ELR (cell line): ENCODE data around the gene RFNG.
A peak's percentile ranks its signal among the peaks of the same experiment; 100 is the strongest.

Experiments used
- DNase-seq: peaks from one replicate; pipeline ENCODE4 v3.0.0-alpha.2; 2015; ENCODE audit warnings: low read depth

RFNG gene

DNA sequence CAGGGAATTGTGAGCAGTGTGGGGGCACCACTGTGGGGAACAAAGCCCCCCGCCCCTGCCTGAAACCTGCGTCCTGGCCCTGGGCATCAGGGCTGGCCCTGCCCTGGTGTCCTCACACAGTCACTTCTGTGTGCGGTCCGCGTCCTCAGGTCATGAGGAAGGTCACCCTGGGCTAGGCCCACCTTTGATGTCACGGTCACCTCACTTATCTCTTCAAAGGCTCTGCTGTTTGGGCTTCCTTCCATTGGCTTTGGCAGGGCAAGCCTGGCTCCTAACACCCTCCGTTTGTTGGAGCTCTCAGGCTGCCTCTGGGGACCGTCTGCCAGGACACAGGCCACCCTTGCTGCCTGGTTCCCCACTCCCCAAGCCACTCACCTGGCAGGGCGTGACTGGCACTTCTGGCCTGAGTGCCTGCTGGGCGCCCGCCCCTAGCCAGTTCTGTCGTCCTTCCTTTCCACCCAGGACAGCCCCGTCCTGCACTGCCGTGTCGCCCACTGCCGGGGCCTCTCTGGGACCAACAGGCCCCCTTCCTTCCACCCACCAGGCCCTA lies 37.8 kb downstream of the RFNG start:
- DNase-seq: no peak

DNA sequence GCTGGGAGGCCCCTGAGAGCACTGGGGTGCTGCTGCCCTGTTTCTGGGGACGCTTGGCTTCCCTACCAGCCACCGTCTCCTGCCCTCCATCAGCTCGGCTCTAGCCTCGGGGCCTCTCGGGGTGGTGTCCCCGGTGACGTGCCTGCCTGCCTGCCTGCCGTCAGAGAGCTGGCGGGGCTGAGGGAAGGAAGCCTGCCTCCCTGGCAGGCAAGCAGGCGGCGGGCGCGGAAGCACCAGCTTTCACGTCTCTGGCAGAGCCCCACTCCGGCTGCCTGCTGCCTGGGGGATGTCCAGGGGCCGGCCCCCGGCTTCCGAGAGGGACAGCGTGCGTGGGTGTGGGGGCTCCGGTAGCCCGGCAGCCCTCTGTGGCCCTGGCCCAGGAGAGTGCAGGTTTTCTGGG lies 38.3 kb downstream of the RFNG start:
- DNase-seq: no peak

DNA sequence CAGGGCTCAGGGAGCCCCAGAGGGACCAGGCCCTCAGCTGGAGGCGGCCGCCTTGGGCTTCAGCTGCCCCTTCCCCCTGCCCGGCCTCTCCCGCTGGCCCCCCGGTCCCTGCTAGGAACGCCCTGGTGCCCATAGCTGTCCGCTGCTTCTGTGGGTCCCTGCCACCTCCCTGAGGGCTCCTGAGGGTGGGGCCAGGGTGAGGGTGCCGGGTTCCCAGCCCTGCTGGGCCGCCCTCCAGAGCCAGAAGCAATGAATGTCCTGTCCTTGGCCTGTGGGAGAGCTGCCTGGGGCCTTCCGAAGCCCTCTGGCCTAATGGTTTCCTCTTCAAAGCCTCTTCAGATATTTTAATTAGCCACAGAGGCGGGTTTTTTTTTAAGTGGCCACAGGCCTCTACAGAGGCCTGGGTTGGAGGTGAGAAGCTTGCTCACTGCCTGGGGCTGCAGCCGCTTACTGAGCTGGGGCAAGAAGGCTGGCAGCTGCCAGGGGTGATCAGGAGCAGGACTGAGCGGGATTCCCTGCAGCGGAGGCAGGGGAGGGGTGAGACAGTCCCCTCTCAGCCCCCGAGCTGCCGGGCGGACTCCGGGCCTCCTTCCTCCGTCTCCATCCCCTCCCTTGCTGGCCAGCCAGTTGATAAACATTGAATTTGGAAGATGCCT lies 38.8 kb downstream of the RFNG start:
- no peak for DNase-seq

DNA sequence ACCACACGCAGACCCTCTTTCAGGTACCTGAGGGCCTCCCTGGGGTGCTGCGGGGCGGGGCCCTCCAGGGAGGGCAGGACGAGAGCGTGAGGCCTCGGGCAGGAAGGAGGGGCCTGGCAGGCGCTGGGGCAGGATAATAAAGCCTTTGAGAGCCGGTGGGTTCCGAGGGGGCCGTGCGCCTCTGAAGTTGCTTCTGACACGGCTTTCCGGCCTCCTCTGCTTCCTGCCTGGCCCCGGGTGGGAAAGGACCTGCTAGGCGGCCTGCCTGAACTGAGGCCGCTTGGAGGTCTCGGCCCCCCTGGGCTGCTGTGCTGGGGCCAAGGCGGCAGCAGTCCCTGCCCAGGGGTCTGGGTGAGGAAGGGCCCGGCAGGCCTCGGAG lies 39.4 kb downstream of the RFNG start:
- DNase-seq: no peak

DNA sequence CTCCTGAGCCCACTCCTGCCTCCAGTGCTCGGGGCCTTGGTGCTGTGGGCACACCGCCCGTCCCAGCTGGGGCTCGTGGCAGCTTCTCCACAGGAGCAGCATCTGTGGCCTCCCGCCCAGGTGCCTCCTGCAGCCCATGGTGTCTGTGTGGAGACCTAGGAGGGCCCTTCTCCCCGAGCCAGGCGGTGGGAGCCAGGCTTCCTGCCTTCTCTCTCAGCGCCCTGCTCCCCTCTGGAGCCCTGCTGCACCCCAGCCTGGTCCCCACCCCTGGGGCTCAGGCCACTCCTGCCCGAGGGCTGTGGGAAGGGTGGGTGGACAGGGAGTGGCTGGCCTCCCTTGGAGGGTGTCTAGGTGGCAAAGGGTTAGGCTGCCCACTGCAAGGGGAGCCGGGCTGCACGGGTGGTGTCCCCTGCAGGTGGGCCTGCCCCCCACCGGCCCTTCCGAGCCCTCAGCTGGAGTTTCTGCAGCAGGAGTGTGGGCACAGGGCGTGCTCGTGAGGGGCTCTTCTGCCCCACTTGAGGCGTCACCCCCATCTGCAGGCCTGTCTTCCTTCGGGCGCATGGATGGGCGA lies 39.9 kb downstream of the RFNG start:
- DNase-seq: no peak

DNA sequence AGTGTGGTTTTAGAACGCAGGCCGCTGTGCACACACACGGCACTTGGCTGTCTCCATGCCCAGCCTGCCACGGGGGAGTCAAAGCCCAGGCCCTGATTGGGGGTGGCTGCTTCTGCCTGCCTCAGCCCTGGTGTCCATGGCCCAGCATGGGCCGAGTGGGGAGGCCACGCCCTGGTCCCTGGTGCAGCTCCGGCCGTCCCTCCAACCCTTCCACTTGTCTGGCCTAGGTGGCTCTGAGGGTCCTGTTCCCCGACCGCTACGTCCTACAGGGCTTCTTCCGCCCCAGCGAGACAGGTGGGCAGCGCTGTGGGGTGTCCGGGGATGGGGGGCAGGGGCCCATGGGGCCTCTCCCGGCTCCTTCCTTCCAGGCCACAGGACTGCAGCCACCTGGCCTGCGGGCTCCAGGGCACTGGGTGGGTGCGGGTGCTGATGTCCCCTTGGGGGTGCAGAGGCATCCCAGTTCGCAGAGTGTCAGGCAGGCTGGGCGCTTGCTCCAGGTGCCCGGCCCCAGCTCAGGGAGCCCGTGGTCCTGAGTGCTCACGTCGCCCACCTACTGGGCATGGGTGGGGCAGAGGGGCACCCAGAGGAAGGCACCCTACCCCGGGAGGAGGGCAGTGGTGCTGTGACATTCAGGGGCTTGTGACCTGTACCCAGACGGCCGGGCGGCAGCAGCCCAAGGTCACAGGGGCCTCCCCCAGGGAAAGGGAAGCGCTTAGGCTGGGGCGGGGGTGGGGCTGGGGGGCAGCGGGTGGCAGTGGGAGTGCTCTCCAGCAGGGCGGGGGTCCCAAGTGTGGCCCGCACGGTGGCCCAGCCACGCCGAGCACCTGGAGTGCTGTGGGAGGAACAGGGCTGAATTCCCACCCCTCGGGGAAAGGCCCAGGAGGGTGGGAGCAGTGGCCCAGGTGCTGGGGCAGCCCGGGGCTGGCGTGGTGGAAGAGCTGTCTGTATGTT lies 40.8 kb downstream of the RFNG start:
- no peak for DNase-seq

DNA sequence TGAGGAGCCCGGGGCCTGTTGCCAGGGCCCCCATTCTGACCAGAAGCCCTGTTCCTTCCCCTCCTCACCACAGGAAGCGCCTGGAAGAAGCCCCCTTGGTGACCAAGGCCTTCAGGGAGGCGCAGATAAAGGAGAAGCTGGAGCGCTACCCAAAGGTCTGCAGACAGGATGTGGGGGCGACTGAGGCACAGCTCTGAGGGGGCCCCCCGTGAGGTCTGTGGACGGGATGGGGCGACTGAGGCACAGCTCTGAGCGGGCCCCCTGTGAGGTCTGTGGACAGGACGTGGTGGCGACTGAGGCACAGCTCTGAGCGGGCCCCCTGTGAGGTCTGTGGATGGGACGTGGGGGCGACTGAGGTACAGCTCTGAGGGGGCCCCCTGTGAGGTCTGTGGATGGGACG lies 42.2 kb downstream of the RFNG start:
- DNase-seq: no peak

DNA sequence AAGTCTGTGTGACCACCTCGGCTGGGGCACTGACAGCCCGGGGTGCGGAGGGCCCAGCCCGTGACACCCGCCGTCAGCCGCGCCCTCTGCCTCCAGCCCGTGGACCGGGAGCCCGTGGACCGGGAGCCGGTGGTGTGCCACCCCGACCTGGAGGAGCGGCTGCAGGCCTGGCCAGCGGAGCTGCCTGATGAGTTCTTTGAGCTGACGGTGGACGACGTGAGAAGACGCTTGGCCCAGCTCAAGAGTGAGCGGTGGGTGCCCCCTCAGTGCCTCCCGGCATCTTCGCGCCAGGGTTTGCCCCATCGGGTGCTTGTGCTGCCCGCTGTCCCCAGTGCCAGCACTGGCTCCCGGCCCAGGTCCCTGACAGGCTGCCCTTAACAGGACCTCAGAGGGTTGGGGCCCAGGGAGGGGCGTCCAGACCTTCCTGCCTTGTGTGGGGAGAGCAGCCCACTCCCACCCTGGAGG lies 42.6 kb downstream of the RFNG start:
- no peak for DNase-seq

DNA sequence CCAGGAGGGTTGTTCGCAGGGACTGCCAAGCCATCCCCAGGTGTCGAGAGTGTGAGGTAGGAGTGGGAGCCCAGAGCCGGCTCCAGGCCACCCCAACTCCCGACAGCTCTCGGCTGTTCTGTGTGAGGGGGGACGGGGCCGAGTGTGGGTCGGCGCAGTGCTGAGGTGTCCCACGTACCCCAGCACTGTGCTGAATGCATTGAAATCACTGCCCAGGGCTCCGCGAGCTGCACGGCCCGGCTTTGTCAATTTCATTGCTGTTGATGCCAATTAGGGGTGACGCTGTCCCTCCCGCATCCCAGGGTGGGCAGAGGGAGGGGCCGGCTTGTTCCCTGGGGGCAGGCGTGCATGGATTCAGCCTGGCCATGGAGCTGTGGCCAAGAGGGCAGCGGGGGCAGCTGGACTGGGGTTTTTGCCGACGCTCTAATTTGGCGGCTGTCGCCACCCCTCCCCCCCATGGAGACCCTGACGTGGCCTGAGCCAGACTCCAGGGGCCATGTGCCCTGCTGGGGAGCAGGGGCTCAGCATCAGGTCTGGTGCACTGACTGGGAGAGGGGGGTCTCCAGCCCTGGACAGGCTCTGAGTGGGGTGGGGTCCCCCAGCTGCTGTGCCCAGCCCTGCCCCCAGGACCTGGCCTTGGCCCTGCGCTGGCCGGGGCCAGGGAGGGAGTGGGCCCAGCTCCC lies 43.2 kb downstream of the RFNG start:
- DNase-seq: no peak

DNA sequence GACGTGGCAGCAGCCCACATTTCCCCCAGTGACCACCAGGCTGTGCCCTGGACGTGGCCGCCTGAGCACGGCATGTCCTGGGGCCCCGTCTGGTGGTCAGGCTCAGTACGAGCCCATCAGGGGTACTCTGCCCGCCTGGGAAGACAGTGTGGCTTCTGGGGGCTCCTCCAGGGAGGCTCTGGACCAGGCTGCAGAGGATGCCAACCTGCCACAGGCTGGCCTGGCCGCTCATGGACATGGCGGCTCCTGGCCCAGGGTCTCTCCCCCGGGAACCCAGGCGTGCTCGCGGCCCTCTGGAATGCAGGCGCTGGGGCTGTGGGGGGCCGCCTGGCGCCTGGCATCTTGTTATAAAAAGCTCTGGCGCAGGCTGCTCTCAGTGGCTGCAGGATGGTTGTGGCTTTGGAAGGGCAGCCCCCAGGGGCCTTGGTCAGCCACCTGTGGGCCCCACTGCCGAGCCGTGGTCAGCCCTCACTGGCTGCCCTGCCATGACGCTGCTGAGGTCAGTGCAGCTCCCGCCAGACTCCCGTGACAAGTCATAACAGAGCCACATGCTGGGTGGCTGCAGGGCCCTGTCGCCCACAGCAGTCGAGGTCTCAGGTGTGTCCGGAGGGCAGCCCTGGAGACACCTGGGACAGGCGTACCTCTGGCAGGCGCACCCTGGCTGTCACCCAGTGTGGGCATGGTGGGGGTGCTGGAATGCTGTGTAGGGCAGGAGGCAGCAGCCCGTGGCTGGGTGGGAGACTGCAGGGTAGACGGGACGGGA lies 43.9 kb downstream of the RFNG start:
- no peak for DNase-seq

DNA sequence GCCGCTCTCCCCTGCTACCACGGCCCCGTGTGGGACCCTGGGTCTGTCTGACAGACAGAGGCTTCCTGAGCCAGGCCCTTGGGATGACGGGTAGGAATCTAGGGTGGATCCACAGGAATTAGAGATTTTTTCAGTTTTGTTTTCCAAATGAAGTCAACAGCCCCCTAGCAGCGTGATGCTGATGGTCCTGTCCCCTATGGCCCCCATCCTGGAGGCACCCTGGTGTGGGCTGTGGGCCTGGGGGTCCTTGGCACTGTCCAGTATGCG lies 44.5 kb downstream of the RFNG start:
- no peak for DNase-seq

DNA sequence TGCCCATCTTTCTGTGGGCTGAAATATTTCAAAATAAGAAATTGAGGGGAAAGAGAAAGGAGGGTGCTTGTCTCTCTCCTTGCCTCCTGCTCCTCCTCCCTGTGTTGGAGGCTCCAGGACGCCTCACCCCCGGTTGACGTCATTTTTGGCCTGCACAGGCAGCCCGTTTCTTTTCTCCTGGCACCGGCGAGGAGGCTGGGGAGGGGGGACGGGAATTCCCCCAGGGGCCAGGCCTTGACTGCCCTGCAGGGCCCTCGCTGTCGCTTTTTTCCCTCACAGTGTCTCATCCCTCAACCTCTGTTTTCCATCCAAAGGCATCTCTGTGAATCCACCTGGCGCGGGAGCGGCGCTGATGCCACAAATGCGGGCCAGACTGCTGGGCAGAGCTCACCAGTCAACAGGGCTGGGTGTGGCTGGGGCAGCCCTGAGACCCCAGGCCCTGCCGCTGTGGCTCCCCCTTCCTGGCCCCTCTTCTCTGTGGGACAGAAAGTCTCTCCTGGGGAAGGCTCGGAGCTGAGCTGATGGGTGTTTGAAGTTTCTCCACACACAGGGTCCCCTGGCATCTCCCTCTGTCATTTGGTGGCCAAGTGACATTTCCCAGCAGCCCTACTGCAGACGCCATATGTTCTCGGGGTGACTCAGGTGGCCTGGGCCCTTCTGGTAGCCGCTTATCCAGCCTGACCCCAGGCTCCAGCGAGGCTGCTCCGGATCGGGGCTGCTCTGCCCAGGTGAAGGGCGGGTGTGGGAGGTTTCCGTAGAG lies 45.0 kb downstream of the RFNG start:
- DNase-seq: peak; percentile 64

DNA sequence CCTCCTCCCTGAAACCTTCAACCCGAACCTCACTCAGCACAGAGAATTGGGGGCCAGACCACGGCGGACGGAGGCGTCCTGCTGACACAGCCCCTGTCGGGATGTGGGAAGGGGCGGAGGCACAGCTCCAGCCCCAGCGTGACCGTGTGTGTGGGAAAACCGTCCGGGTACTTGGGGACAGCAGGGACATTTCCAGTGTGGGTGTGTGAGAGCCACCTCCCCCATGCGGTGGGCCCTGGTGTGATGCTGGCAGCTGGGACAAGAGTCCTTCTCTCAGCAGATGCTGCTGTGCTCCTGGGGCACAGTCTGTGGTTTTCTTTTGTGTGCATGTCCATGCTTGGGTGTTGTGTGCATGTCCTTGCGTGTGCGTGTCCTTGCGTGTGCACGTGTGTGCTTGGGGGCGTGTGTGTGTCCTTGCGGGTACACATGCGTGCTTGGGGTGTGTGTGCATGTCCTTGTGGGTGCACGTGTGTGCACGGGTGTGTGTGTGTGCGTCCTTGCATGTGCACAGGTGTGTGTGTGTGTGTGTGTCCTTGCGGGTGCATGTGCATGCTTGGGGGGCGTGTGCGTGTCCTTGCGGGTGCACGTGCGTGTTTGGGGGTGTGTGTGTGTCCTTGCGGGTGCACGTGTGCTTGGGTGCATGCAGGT lies 45.8 kb downstream of the RFNG start:
- DNase-seq: no peak

DNA sequence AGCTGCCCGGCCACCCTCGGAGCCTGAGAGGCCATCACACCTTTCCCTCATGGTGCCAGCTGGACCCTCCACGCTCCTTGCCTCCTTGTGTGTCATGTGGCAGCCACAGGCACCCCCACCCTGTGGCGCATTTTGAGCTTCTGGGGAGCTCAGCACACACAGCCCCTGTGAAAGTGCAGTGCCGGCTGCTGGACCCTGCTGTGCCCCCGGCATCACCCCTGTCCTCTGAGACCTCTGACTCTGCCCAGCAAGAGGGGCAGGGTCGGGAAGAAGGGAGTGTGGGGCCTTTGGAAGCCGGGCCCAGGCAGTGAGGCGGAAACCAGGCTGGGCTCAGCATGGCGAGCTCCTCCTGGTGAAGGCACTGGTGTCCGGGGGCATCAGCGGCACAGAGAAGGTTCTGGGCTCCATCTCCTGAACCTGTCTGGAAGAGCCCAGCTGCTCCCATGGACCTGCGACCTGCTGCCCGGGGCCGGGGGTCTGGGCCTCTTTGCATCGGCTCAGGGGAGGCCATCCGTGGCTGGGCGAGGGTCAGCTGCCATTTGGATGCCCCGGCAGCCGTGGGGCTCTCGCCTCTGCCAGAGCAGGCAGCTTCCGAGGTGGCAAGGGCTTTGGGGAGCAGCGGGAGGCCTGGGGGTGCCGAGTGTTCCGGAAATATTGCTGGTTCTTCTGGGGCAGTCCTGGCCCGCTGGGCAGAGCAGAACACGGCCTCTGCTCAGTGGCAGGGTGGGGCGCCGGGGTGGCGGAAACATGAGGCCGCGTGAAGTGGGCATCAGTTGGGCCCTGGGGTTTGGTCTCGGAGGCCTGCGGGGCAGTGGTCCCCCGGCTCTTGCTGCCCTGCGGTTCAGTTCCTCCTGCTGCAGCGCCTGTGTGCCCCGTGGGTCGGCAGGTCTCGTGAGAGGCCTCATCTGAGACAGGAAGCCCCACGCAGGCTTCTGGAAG lies 46.8 kb downstream of the RFNG start:
- DNase-seq: no peak

DNA sequence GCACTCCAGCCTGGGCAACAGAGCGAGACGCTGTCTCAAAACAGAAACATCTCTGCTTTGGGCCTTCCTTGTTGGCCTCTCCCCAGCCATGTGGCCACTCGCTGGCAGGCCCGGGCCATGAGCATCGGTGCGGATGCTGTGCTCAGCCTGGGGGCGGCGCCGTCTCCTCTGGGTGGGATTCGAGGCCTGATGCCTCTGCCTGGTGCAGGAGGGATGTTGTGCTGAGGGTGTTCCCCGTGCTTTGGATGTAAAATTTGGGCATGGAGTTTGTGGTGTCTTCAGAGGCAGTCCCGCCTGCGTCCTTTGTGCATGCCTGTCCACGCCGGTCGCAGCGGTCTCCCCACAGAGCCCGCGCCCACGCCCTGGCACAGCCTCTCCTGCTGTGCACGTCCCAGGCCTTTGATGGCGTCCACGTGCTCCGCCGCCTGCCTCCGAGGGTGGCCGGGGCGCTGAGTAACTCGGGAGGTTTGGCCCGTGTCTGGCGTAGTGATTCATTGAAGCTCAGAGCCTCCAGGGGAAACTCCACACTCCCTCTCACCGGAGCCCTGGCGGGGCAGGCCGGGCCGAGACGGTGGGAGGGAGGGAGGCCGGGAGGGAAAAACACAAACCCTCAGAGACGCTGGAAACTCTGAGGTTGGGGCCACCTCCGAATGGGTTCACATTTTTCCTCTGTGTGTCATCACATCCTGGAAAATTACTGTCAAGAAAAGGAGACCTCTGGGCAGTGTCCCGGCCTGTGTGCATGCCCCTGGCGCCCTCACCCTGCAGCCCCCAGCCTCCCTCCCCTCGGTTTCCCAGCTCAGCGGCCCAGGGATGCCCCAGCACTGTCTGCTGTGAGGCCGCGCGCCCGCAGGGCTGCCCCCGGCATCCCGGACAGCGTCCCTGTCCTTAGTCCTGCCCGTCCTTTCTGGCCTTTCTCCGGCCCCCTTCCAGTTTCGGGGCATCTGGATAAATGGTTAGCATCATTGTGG lies 47.9 kb downstream of the RFNG start:
- DNase-seq: peak; percentile 99

DNA sequence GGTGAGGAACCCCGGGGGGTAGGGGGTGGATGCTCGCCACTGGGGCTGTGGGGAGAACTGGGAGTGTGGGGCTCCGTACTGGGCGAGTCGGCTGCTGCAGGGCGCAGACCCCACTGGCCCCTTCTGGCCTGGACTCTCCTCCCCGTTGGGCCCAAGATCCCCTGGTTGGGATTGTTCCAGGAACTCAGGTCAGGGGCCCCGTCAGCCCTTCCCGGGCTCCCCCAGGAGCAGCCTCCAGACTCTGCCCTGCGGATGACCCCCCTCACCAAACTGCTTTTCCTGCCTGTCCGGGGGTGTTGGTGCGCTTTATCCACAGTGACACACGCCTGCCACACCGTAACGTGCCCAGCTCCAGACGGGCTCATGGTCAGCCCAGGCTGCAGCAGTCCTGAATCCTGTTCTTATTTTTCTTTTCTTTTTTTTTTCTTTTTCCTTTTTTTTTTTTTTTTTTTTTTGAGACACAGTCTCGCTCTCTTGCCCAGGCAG lies 50.0 kb downstream of the RFNG start:
- no peak for DNase-seq

DNA sequence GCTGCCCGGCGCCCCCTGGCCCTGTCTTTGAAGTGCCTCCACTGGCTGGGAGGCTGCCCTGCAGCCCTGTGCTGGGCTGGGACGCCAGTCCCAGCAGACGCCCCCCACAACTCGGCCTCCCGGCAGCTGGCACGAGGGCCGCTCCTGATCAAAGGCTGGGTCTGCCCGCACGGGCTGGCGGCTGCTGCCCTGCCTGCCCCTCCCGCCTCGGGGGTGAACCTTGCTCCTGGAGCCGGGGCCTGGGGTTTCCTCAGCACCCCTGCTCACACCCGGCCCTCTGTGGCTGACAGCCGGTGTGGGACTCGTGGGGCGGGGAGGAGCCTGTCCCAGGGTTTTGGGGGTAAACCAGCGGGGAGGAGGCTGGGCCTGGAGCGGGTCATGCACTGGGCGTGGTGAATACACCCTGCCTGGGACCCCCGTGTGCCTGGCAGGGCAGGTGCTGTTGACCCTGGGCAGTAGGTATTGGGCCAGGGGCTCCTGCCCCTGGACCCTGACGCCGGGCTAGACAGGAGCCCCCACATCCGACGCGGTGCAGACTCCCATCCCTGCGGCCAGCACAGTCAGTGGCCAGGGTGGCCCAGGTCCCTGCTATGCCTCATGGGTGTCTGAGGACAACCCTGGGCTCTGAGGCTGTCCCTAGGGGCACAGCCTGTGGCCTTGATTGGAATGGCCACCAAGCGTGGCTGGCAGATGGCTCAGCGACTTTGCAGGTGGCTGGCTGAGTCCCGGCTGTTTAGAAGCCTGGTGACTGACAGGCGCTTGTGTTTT lies 50.6 kb downstream of the RFNG start:
- no peak for DNase-seq
